NOMO-1 treated with DMSO at 0.1 percent for 48 hours (cell line): ENCODE measurements around the gene ZNF775.

Experiments
- DNase-seq: peaks from one replicate; lab custom pipeline; 2025; ENCODE audit not compliant: unreplicated experiment; lab: John Stamatoyannopoulos, UW

ZNF775 gene

DNA sequence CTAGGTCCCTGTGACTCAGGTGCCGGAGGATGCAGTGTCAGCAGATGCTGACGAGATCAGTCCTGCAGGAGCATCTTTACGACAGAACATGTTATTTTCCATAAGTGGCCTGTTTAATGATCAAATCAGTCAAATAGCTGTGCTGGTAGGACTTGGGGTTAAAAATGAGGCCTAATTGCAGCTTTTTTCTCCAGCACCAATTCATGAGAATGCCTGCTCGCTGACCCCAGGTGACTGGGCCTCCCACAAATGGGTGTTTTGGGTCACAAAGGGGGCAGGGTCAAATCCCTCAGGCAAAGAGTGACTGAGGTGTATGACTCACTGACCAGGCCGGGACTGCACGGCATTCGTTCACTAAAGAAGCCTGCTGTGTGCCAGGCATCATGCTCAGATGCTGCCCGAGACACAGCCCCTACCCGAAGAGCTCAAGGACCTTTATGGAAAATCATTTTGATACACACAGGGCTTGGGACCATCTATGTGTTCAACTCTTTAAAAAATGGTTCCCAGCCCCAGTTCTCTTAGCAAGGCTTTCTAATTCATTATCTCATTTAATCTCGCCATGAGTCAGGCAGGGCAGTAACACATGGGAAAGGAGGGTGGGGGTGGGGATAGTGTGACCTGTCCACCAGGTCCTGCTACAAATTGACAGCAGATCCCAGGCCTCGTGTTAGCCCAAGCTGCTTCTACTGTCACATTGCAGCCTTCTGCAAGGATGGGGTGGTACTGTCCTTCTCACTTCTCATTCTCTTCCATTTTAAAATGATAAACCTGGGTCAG is 21.1 kb downstream of the ZNF775 start:
- no peak for DNase-seq

DNA sequence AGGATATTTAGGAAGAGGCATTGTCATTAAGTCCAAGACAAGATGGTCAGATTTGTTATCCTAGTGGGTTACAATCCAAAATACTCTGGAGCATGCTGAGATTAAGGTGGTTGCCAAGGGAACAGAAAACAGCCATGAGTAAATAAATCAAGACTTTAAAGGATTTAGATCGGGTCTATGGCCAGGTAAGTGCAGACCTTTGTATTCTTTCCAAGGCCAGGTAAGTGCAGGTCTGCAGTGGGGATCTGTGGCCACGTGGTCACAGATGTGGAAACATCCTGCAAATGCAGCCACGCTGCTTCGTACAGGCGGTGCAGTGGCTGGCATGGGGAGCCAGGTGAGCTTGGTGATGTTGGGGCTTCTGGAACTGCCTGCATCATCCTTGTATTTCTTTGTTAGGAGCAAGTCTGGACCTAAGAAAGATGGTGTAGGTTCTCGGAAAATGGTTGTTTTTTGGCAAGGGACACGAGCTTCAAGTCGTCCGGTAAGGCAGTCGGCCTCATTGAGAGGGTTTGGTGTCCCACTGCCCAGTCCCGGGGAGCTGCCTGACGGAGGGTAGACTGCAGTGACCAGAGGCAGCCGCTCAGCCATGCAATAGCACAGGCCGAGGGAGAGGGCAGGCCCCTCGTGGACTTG is 21.8 kb downstream of the ZNF775 start:
- DNase-seq: no peak

DNA sequence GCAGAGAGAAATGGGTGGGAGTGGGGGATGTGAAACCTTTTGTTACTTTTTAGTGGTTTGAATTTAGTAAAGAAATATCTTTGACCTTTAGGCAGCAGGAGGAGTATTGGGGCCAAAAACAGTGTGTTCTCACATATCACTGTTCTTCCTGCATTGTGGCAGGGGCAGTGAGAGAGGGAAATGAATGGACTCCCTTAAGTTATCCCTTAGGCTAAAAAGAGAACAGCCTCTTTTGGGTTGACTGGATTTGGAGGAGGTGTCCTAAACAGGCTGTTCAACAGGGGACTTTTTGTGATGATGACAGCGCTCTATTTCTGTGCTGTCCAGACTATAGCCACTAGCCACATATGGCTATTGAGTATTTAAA is 22.3 kb downstream of the ZNF775 start:
- no peak for DNase-seq

DNA sequence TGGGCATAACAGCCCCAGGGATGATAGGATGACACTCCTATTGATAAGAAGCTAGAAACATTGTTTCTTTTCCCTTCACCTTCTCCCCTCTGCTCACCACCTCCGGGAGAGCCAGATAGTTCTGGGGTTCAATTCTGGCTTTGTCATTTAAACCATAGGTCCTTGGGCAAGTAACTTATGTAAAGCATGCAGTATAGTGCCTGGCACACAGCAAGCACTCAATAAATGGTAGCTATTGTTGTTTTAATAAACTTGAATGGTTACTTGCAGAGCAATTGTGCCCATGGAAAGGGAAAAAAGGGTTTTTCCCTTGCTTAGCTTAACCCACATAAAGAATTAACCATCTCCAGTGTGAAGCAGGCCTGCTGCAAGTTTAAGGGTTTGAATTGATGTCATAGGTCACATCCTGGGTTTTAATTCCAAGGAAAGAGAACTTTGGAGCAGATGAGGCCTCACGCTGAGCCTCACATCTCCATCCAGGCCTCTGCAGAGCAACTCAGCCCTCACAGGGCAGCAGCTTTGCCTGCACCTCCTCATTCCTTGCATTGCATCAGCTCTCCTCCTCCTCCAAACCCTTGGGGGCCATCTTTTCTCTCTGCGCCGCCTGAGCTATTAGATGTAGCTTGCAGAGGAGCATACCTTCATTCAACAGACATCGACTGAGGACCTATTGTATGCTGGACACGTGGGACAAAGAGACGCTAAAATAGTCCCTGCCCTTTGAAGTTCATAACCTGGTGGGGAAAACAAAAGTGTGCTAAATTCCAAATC is 22.9 kb downstream of the ZNF775 start:
- no peak for DNase-seq

DNA sequence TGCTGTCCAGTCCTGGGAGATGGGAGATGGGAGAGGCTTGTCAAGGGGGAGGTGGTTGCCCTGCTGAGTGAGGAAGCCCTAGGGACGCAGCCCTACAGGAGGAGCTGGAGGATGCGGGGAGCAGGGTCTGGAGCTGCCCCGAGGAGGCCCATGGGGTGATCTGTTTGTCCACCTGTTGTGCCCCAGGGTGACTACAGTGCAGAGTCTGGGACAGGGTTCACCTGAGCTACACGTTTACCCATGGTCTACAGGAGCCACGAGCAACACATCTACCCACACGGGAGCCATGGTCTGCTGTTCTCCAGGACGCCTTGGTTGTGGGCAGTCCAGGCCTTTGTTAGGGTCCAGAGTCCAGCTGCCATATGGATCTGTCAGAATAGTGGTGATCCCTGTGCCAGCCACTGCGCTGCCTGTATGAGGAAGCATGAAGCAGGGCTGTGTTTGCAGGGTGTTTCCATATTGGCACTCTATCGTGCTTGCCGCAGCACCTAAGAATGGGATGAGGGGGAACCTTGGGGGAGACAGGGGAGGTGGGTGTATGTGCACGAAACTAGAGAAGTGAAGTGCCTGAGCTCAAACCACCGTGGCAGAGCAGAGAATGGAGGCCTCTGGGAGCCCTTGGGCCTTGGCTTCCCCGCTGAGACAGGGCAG is 23.7 kb downstream of the ZNF775 start:
- DNase-seq: no peak

DNA sequence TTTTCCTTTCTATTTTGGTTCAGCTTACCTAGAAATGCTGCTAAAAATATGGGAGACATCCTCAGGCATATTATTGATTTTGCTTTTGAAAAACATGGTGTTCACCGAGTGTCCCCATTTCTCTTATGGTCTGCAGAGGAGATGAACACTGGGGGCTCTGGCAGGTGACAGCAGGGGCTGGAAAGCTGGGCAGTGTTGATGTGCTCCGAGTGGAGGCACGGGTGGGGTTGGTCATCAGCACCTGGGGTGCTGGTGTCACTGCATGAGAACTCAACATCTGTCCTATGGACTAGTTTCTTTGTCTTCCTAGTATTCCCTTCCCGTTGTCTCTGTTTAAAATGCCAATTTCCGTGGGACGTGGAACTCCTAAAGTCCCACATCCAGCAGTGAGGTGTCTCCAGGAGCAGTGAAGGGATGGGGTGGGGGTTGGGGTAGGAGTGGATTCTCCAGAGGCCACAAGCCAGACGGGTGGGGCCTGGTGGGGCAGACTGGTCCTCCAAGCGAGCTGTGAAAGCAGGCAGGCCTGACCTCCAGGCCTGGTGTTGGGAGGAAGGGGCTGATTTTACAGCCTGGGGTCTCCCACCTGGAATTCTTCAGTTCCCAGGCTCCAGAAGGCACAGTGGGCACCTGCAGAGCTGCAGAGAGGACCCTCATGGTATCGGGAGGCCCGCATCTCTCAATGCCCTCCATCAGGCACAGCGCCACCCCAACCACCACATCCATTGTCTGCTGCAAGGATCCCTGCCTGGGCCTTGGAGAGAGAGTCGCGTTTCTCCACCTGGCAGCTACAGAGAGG is 24.4 kb downstream of the ZNF775 start:
- DNase-seq: no peak

DNA sequence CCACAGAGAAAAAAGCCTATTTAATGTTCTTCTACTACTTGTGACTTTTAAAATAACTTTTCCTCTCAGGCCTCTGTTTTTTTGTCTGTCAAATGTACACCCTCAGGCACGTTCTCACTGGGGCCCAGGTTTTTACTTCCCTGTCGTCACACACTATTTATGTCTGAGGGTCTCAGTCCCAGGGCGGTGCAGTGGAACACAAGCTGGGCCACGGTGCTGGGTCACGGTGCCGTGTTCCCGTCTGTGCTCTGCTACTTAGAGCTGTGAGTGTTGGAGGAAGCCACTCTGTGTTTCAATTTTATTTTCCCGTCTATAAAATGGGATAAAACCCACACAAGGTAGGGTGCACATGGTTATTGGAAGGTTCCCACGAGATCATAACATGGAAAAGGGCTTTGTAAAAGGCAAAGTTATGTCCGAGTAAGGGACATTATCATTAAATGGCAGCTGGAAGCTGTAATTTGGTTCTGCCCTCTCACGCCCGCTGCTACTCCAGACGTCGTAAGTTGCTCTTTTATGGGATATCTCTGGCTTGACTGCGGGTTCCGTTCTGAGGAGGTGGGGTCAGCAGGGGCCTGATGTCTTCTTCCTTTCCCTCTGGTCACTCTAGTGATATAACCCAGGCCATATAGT is 25.2 kb downstream of the ZNF775 start:
- no peak for DNase-seq

DNA sequence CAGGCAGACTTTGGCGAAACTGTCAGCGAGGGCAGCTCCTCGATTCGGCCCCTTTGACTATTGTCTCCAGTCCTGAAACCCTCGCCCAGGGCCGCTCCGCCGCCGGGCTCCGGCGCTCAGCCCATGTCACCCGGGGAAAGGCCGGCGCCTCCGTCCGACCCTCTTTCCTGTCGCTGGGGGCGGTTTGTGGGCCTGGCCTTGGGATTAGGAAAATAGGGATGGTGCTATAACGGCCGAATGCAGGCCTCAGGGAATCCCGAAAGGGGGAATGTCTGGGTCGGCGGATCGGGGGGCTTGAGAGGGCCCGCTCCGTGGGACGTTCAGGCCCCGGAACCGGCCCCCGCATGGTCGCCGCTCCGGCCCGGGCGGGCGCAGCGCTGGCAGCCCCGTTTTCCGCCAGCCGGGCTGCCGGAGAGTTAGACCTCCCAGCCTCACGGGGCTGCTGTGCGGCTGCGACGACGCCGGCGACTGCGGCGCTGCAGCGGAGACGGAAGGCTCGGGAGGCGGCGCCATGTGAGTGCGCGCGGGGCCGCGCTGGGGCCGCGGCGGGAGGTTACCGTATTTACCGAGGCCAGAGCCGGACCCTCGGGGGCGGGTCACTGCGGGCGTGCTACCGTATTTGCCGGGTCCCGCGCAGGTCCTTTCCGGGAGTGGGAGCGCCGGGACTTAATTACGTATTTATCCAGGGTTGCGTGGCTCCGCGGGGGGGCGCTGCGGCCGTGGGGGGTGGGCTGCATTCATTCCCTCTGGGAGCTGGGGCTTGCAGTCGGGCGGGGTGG is 25.9 kb downstream of the ZNF775 start:
- peak; percentile 43 for DNase-seq

DNA sequence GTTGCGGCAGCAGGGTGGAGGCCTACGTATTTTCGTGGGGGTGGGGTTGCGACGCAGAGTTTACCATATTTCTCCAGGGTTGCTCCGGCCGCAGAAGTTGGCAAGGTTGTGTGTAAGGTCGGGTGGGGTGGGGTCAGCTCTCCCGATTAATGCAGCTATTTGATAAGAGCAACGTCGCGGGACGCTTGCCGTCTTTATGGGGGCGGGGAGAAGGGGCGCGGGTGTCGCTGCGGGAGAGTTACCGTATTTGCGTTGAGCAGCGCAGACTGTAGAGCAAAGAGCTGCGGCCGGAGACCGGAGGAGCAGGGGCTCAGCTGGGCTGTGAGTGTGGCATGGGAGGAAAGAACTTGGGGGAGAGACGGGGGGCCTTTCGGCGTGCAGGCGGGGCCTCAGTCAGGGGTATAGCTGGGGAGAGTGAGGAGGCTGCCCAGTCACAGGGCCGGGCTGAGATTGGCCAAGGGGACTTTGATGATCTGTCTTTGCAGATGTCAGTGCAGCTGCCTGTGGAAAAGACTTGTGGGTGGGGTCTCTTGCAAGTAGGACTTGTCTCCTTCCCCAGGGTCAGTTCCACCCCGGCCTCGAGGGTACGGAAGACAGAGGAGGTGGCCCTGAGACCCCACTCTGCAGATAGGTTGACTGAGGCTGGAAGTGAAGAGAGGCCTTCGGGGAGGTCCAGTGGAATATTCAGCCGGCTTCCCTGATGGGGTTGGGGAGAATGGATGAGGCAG is 26.6 kb downstream of the ZNF775 start:
- no peak for DNase-seq

DNA sequence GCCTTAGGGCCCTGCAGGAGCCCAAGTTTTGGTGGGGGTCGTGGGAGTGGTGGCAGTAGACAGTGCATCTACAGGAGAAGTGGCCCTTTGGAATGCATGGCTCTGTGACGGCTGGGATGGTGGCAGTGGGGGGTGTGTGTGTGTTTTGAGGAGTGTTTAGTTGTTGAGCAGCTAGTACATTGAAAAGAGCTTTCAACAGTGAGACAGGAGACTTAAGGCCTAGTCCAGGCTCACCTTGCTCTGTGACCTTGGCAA is 27.1 kb downstream of the ZNF775 start:
- no peak for DNase-seq

DNA sequence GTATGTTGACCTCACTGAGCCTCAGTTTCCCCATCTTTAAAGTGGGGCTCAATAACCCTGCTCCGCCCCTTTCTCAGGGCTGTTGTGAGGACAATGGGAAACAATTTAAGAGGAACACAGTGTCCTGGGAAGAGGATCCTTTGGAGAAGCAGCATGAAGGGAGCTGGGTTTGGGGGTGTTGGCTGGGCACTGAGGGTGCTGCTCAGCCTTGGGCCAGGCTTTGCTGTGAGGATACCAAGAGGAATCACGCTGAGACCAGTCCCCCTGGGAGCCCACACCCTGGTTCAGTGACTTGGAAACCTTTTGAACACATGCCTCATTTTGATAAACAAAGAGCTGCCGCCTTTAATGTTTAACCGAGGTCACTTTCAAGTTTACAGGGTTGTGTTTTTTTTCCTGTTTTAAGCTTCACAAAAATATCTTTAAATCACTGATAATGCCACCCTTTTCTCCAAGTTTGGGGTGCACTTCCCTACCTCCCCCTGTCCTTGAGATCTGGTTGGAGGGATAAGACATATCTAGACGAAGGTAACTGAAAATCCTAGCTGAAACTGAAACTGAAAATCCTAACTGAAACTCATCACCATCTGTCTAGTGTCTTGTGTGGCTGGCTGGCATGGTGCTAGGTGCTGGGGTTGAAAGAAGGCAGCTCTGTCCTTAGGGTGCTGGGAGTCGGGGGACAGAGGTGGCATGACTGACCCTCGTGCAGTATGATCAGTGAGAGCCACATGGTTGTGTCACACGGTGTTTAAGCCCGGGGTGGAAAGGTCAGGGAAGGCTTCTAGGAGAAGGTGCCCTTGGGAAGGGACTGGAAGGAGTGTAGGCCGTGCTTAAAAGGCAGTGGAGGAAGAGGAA is 27.7 kb downstream of the ZNF775 start:
- DNase-seq: peak; percentile 12

DNA sequence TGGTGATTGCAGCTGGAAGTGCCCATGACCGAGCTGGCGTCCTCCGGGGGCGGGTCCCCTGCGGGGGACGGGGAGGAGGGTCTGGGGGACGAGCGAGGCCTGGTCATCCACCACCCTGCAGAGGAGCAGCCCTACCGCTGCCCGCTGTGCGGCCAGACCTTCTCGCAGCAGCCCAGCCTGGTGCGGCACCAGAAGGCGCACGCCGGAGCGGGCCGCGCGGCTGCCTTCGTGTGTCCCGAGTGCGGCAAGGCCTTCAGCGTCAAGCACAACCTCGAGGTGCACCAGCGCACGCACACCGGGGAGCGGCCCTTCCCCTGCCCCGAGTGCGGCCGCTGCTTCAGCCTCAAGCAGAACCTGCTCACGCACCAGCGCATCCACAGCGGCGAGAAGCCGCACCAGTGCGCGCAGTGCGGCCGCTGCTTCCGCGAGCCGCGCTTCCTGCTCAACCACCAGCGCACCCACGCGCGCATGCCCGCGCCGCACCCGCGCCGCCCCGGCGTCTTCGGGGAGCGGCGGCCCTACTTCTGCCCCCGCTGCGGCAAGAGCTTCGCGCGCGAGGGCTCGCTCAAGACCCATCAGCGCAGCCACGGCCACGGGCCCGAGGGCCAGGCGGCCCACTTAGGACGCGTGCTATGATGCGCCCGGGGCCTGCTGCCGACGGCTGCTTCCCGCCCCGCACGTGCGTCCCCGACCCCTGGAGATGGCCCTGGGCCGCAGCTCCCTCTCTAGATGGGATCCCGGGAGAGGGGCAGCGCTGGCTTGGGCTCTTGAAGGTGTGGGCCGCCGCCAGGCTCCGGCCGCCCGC is 28.7 kb downstream of the ZNF775 start:
- no peak for DNase-seq

DNA sequence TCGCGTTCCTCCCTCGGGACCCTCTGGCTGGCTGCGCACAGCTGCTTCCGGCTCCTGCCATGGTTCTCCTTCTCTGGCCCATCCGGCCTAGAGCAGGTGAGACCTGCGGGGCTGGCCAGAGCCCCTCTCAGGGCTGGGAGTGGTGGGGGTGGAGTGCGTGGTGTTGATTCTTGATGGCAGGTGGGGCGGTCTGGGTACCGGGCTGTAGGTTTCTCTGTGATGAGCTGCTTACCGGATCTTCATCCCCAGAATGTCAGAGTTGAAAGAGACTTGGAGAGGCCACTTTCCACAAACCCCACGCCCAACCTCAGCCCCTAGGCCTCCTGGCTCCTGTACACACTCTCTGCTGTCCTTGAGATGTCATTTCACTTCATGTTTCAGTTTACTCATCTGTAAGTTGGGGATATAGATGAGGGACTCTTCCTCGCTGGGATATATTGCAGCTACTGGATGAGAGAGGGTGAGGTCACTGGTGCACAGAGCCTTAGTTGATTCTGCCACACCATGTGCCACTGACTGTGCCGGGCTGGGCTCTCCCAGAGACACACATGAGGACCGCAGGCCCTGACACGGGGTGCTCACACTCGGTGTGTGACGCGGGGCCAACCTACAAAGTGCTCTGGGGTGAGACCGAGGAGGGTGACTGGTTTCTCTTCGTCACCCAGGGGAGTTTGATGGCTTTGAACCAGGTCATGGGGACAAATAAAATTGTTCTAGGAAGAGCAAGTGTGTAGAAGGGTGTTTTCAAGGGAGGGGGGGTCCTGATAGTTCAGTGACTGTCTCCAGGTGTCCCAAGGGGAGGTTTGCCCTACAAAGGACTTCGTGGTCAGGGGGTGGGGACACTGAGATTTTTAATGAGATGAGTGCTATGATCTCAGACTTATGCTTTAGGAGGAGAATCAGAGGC is 29.5 kb downstream of the ZNF775 start:
- no peak for DNase-seq

DNA sequence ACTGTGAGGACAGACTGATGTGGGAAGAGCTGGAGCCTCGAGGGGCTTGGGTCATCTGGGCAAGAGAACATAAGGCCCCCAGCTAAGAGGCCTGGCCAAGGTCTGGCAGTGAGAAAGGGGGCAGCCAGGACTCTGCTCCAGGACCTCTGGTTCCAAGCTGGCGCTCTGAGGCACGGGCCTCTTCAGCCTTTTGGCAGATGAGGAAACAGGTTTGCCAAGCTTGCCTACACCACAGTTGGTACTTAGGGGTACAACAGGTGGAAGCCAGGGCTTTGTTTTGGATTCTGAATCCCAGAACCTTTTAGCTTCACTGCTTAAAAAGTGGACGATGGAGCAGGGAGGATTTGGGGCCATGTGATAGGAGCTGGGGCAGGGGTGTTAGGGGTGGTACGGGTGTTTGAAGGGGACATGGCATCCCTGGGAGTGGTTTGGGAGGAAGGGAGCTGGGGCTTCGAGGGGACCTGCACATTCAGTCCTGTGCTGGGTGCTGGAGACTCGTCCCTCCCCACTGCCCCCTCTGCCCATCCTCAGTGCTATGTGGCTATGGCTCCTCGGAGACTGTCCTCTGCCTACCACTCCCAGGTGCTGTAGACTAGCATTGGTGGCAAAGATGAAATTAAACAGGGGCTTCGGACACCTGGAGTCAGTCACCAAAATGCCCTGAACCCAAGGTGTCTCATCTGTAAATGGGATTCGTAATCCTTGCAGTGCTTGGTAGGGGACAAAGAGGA is 30.3 kb downstream of the ZNF775 start:
- no peak for DNase-seq

DNA sequence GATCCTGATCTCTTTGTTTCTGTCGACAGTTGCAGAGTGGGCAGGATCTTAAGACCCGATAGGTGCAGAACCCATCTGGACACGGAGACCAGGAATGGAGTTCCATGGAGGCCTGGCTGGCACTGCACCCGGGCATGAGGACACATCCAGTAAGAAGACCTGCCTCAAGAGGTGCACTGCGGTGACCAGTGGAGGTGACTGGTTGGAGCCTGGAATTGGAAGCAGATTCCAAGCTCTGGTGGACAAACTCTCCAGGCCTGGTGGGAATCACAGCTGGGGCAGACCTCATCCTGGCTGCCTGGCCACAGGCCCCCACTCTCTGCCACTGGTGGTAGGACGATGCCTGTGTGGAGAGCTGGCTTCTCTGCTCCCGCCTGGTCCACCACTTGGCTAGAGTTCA is 31.0 kb downstream of the ZNF775 start:
- DNase-seq: no peak
